ENCODE data around the gene SCEL.
"Not testable (repeated sequence)": the region's sequence is repeated elsewhere in the genome, so short reads cannot be mapped to it uniquely, and the experiment has no call there.

The SCEL gene

GRCh38 chr13:77662301-77662700 is 126.8 kb downstream of the SCEL start:
- DNase-seq (ENCODE audit: low spot score) = not testable (repeated sequence)

- DNase-seq (ENCODE audit: low spot score) = not testable (repeated sequence)
These were observed 127.3 kb downstream of the SCEL start for GRCh38 chr13:77662831-77663230.

GRCh38 chr13:77674852-77675251 is 139.3 kb downstream of the SCEL start:
- DNase-seq (ENCODE audit: low spot score) = no peak

- DNase-seq (ENCODE audit: low spot score) = no peak
These were observed 143.3 kb downstream of the SCEL start for GRCh38 chr13:77678691-77679235.

- DNase-seq (ENCODE audit: low spot score) = no peak
These were observed 152.3 kb downstream of the SCEL start for GRCh38 chr13:77687799-77688198.

- no peak for DNase-seq (ENCODE audit: low spot score)
These were observed 156.4 kb downstream of the SCEL start for GRCh38 chr13:77691871-77692270.

GRCh38 chr13:77692746-77693448 is 157.4 kb downstream of the SCEL start:
- DNase-seq (ENCODE audit: low spot score) = no peak

- no peak for DNase-seq (ENCODE audit: low spot score)
These were observed 158.0 kb downstream of the SCEL start for GRCh38 chr13:77693449-77693940.
